Peyer's patch (tissue), 4 donors: ENCODE data around the gene PER1.

Experiments used
- CTCF ChIP-seq, 6 experiments: fragments of 450-650 bp in 4 of 6; fragments of 200-600 bp in 2 of 6; sonication (generic) in 1 of 6; IDR thresholded peaks; one replicate each; pipeline ENCODE4 v1.5.1; 2017 to 2019; ENCODE audit warnings: antibody characterized with exemption in 6 of 6, mild to moderate bottlenecking in 3 of 6, moderate library complexity in 1 of 6
- POLR2A ChIP-seq, 2 donors: fragments of 450-650 bp; IDR thresholded peaks; one replicate each; pipeline ENCODE4 v1.5.1; 2017; ENCODE audit warnings: antibody characterized with exemption in 2 of 2, mild to moderate bottlenecking in 2 of 2, moderate library complexity in 2 of 2

GRCh38 chr17:8091033-8091687 lies 61.0 kb downstream of the PER1 start:
- TF ChIP-seq POLR2A (IDR thresholded peaks at IDR 0.05) (no peak), CTCF (IDR thresholded peaks at IDR 0.05) (no peak)
